22Rv1 (cell line): ENCODE data around the gene PCBP1.

ENCODE experiments used
- H3K27ac ChIP-seq: fragments of 450-650 bp; 2 replicates; pipeline ENCODE4 v1.5.1; 2017
- ZFX ChIP-seq: fragments of 450-650 bp; IDR thresholded peaks from 2 replicates; pipeline ENCODE4 v1.6.1; 2017; ENCODE audit warnings: antibody characterized with exemption, borderline replicate concordance
- TF ChIP-seq, protein P1 (sequence below): fragments of 450-650 bp; IDR thresholded peaks from 2 replicates; pipeline ENCODE4 v1.5.1; 2017; ENCODE audit warnings: mild to moderate bottlenecking

Gene PCBP1

DNA sequence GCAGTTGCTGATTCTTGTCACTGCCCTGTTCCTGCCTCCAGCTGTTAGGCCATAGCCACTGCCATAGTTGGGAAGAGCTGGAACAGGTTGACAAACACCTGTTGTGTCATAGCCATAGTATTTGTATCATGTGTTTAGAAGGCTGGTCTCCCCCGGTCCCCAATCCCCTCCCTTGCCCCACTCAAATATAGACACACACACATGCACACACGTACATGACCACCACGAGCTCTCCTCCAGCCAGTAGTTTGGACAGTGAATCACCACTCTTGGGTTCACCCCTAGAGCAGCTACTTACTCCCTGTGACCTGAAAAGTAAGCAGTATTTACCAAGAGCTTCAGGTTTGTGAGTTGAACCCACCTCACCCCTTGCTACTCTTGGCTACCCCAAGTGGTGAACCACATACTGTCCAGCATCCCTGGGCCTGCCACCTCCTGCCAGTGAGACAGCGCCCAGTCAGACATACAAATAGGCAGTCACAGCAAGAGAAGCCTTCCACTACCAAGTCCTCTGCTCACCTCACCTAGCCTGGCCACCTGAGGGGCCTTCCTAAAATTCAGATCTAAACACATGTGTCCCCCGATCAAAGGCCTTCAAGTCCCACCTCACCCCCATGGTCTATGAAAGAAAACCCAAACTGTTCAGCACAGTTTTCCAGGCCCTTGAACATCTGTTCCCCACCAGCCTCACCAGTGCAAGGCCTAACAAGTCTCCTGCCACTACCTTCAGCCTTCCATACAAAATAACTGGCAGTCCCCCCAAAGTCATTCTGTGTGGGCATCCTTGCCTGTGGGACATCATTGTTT, 7.1 kb downstream of the PCBP1 start:
- no peak overlapping the region for H3K27ac ChIP-seq
- TF ChIP-seq ZFX = no peak
- TF ChIP-seq, protein P1, sequence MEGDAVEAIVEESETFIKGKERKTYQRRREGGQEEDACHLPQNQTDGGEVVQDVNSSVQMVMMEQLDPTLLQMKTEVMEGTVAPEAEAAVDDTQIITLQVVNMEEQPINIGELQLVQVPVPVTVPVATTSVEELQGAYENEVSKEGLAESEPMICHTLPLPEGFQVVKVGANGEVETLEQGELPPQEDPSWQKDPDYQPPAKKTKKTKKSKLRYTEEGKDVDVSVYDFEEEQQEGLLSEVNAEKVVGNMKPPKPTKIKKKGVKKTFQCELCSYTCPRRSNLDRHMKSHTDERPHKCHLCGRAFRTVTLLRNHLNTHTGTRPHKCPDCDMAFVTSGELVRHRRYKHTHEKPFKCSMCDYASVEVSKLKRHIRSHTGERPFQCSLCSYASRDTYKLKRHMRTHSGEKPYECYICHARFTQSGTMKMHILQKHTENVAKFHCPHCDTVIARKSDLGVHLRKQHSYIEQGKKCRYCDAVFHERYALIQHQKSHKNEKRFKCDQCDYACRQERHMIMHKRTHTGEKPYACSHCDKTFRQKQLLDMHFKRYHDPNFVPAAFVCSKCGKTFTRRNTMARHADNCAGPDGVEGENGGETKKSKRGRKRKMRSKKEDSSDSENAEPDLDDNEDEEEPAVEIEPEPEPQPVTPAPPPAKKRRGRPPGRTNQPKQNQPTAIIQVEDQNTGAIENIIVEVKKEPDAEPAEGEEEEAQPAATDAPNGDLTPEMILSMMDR = no peak

DNA sequence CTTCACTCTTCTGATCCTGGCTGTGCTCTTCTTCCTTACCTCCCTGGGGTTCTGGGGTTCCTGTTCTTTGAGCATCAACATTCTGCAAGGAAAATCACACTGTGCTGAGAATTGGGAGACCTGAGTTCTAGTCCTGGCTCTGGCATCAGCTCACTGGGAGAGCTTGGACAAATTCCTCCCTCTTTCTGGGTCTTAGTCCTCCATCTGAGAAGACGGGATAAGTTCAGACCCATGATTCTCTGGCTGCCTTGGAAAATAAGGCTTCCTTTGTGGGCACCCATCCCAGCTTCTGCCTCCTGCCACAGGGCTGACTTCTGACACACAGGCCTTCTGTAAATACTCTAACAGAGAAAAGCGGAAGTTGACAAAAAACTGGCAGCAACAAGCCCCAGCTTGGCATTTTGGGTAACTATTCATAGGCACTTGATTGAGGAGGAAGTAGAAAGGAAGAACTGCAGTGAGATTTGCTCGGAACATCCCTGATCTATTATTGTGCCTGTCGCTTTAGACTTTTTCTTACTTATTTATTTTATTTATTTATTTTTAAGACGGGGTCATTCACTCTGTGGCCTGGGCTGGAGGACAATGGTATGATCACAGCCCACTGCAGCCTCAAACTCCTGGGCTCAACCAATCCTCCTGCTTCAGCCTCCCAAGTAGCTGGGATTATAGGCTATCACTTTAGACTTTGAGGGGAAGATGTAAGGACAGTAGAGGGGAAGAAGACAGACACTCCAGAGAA, 7.9 kb downstream of the PCBP1 start:
- peak overlapping the region; percentile 17; the same call in 1 of the 2 replicates for H3K27ac ChIP-seq
- TF ChIP-seq, protein P1 = no peak
- TF ChIP-seq ZFX = no peak

DNA sequence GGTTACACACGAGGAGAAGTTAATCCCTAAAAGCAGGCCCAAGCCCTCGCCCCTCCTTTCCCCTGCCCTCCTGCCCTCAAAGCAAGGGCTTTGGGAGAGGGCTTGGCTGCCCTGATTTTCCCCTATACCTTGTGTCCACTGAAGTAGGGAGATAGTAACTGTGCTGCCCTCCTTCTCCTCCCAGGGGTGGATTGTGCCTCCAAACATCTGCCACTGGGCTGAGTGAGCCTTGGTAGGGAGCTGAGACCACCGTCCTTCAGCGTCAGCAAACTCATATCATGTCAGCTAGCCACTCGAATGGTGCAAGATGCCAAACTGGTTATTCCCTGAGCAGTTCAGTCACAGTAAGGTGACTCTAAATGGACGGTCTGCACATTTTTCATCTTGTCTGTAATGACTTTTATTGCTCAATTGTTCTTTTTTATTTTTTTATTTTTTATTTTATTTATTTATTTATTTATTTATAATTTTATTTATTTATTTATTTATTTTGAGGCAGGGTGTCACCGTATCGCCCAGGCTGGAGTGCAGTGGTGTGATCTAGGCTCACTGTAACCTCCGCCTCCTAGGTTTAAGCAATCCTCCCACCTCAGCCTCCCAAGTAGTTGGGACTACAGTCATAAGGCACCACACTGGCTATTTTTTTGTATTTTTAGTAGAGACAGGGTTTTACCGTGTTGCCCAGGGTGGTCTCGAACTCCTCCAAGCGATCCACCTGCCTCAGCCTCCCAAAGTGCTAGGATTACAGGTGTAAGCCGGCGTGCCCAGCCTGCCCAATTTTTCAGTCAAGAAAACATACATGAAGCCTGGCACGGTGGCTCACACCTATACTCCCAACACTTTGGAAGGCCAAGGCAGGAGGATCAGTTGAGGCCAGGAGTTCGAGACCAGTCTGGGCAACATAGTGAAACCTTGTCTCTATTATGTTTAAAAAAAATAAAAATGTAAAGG, 8.7 kb downstream of the PCBP1 start:
- no peak for TF ChIP-seq ZFX
- TF ChIP-seq, protein P1 = no peak
- peak overlapping the region; percentile 17; the same call in 1 of the 2 replicates for H3K27ac ChIP-seq

DNA sequence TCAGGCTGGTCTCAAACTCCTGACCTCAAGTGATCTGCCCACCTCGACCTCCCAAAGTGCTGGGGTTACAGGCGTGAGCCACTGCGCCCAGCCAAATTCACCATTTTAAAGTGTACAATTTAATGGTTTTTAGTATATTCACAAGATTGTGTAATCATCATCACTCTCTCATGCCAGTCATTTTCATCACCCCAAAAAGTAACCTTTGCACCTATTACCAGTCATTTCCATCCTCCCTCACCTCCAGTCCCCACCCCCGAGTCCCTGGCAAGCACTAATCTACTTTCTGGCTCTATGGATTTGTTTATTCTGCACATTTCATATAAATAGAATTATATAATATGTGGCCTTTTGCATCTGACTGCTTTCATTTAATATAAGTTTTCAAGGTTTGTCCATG, 10.8 kb downstream of the PCBP1 start:
- TF ChIP-seq ZFX = no peak
- TF ChIP-seq, protein P1 = no peak
- H3K27ac ChIP-seq = no peak overlapping the region

DNA sequence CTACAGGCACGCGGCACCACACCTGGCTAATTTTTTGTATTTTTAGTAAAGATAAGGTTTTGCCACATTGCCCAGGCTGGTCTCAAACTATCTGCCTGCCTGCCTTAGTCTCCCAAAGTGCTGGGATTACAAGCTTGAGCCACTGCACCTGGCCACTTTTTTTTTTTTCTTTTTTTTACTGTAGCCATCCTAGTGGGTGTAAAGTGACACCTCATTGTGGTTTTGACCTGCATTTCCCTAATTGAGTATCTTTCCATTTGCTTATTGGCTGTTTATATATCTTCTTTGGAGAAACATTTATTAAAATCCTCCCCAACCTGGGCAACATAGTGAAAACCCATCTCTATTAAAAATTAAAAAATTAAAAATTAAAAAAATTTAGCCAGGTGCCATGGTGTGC, 12.0 kb downstream of the PCBP1 start:
- no peak for TF ChIP-seq ZFX
- TF ChIP-seq, protein P1 = no peak
- no peak overlapping the region for H3K27ac ChIP-seq

DNA sequence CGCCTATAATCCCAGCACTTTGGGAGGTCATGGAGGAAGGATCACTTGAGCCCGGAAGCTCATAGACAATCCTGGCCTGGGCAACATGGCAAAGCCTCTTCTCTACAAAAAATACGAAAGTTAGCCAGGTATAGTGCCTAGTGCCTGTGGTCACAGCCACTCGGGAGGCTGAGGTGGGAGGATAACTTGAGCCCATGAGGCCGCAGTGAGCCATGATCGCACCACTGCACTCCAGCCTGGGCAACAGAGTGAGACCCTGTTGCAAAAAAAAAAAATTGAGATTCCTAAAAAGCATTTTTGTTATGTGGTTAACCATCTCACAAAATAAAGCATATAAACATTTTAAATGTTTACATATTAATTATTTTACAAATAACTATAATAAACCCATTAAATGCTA, 13.9 kb downstream of the PCBP1 start:
- TF ChIP-seq, protein P1 = no peak
- no peak for TF ChIP-seq ZFX
- no peak overlapping the region for H3K27ac ChIP-seq
